GM23338 (cell line): ENCODE results near the gene SH2D4B. TPM values are rescaled to one million over a fixed set of nuclear protein-coding genes. Genes with fewer than 3 reads are reported as not detected.
A peak's percentile ranks its signal among the peaks of the same experiment; 100 is the strongest.

Source experiments
- ATAC-seq: fragments of 200-7000 bp; cut with Tn5 transposase; 3 replicates; pipeline ENCODE4 v1.9.1; 2020
- DNase-seq: peaks from one replicate; pipeline ENCODE4 v3.0.0-alpha.2; 2015; ENCODE audit warnings: low spot score
- H2AFZ ChIP-seq: fragments of 200-600 bp; sonication (generic); 2 replicates; pipeline ENCODE4 v1.8.0; 2016; ENCODE audit warnings: antibody characterized with exemption, mild to moderate bottlenecking, moderate library complexity
- H3F3A ChIP-seq: fragments of 200-600 bp; sonication (generic); replicated peaks from 2 replicates; pipeline ENCODE4 v1.8.0; 2017; ENCODE audit warnings: antibody characterized with exemption, mixed run types, low read depth
- H3K27ac ChIP-seq: fragments of 200-600 bp; sonication (generic); 2 replicates; pipeline ENCODE4 v1.6.1; 2016; ENCODE audit warnings: low read depth
- H3K27me3 ChIP-seq: fragments of 200-600 bp; sonication (generic); 2 replicates; pipeline ENCODE4 v1.8.0; 2016; ENCODE audit warnings: mild to moderate bottlenecking, mixed run types, moderate library complexity; ENCODE audit not compliant: insufficient read depth
- H3K36me3 ChIP-seq: fragments of 200-600 bp; sonication (generic); 2 replicates; pipeline ENCODE4 v1.8.0; 2016; ENCODE audit warnings: mild to moderate bottlenecking; ENCODE audit not compliant: insufficient read depth
- H3K4me1 ChIP-seq: fragments of 200-600 bp; sonication (generic); 2 replicates; pipeline ENCODE4 v1.8.0; 2016; ENCODE audit warnings: mild to moderate bottlenecking, moderate library complexity; ENCODE audit not compliant: insufficient read depth
- H3K4me2 ChIP-seq: fragments of 200-600 bp; sonication (generic); 2 replicates; pipeline ENCODE4 v1.7.1; 2017; ENCODE audit warnings: mixed run types
- H3K4me3 ChIP-seq: fragments of 200-600 bp; sonication (generic); 2 replicates; pipeline ENCODE4 v1.6.1; 2016; ENCODE audit warnings: mixed run types
- H3K79me2 ChIP-seq: fragments of 200-600 bp; sonication (generic); replicated peaks from 2 replicates; pipeline ENCODE4 v1.8.0; 2017; ENCODE audit warnings: mild to moderate bottlenecking; ENCODE audit not compliant: insufficient read depth
- H3K9me2 ChIP-seq: fragments of 200-600 bp; sonication (generic); 2 replicates; pipeline ENCODE4 v1.8.0; 2017; ENCODE audit not compliant: insufficient read depth
- H4K20me1 ChIP-seq: fragments of 200-600 bp; sonication (generic); replicated peaks from 2 replicates; pipeline ENCODE4 v1.8.0; 2017; ENCODE audit warnings: mild to moderate bottlenecking; ENCODE audit not compliant: insufficient read depth
- H3K27ac Mint-ChIP-seq: 2 replicates; pipeline ENCODE4 v1.8.0; 2020; ENCODE audit warnings: inconsistent platforms, mild to moderate bottlenecking, moderate library complexity, mixed read lengths
- H3K27me3 Mint-ChIP-seq: 3 replicates; pipeline ENCODE4 v1.8.0; 2022; ENCODE audit warnings: low read depth, mild to moderate bottlenecking, moderate library complexity, mixed read lengths, inconsistent platforms; ENCODE audit not compliant: insufficient read depth, poor library complexity
- H3K36me3 Mint-ChIP-seq: 3 replicates; pipeline ENCODE4 v1.8.0; 2021; ENCODE audit warnings: low read depth, mild to moderate bottlenecking, inconsistent platforms, moderate library complexity, mixed read lengths
- H3K4me1 Mint-ChIP-seq: 3 replicates; pipeline ENCODE4 v1.8.0; 2020; ENCODE audit warnings: mild to moderate bottlenecking, inconsistent platforms, mixed read lengths
- H3K4me3 Mint-ChIP-seq: 3 replicates; pipeline ENCODE4 v1.8.0; 2021; ENCODE audit warnings: moderate library complexity, mild to moderate bottlenecking, inconsistent platforms, mixed read lengths
- H3K9me3 Mint-ChIP-seq: 3 replicates; pipeline ENCODE4 v1.8.0; 2020; ENCODE audit warnings: moderate library complexity, mild to moderate bottlenecking, inconsistent platforms, mixed read lengths
- CTCF ChIP-seq, 2 experiments: fragments of 200-600 bp in 1 of 2; sonication (generic) in 1 of 2; conservative IDR thresholded peaks; 2 replicates each; pipeline versions ENCODE4 v1.5.1 to v1.6.1; 2016 to 2017; ENCODE audit warnings: antibody characterized with exemption in 2 of 2, low read depth in 2 of 2, mild to moderate bottlenecking in 2 of 2, moderate library complexity in 1 of 2
- ETS1 ChIP-seq: IDR thresholded peaks from 2 replicates; pipeline ENCODE4 v1.6.1; 2016; ENCODE audit warnings: antibody characterized with exemption
- EZH2phosphoT487 ChIP-seq: fragments of 200-600 bp; sonication (generic); IDR thresholded peaks from one replicate; pipeline ENCODE4 v1.8.1; 2018; ENCODE audit warnings: antibody characterized with exemption; ENCODE audit not compliant: unreplicated experiment
- REST ChIP-seq: IDR thresholded peaks from one replicate; pipeline ENCODE4 v1.6.1; 2018; ENCODE audit warnings: antibody characterized with exemption; ENCODE audit not compliant: unreplicated experiment
- ZNF114 ChIP-seq: fragments of 250-450 bp; sonication (Bioruptor Pico); IDR thresholded peaks from 2 replicates; pipeline ENCODE4 v1.5.0; 2020; ENCODE audit warnings: mild to moderate bottlenecking, moderate library complexity
- ZNF331 ChIP-seq: fragments of 250-450 bp; sonication (Bioruptor Pico); IDR thresholded peaks from 2 replicates; pipeline ENCODE4 v1.5.0; 2020; ENCODE audit warnings: low read depth, mild to moderate bottlenecking, moderate library complexity
- polyA plus RNA-seq: library from polyadenylated mRNA; unstranded; fragments of >200 nt; fragmentation: Nextera tagmentation; extraction: Ambion mirVana; gene quantifications from 2 replicates; pipeline ENCODE4 v1.2.1, GENCODE V29; 2016
- total RNA-seq: library from RNA; depleted of rRNA; stranded (reverse); fragments of >200 nt; shearing (Covaris generic); gene quantifications from 2 replicates; pipeline ENCODE4 v1.2.3, GENCODE V29; 2014

Gene SH2D4B
- total and polyA plus RNA-seq, 2 experiments from 2014 or later = 0.08 TPM; not detected in 1

- Histone ChIP-seq H3K79me2 (no peaks in the 10 kb centered on the region), H3K4me3 (no peak overlapping the region), H2AFZ (peak overlapping the region; percentile 70), H3K27ac (no peak overlapping the region), H3K4me2 (no peak overlapping the region), H3K9me2 (no peaks in the 10 kb centered on the region), H3K27me3 (no peaks in the 10 kb centered on the region), H3F3A (no peaks in the 10 kb centered on the region), H4K20me1 (no peaks in the 10 kb centered on the region), H3K36me3 (no peaks in the 10 kb centered on the region), H3K4me1 (no peaks in the 10 kb centered on the region)
- no peak overlapping the region for H3K27ac Mint-ChIP-seq
- no peak overlapping the region for H3K4me3 Mint-ChIP-seq
- DNase-seq (peak; percentile 85), ATAC-seq (peak; percentile 80)
- H3K9me3 Mint-ChIP-seq = no peaks in the 10 kb centered on the region; the same call in 2 of the 3 replicates
- TF ChIP-seq ZNF114 (CRISPR knock-in tag) (no peak), EZH2phosphoT487 (no peak), CTCF (conservative IDR thresholded peaks at IDR 0.05; ENCODE audit: low read depth in 2 of 2) (peak; percentile 74 to 81), REST (no peak)
- no peaks in the 10 kb centered on the region for H3K36me3 Mint-ChIP-seq
- H3K27me3 Mint-ChIP-seq = peaks cover 1% of the 10 kb centered on the region
- H3K4me1 Mint-ChIP-seq = peaks cover 8% of the 10 kb centered on the region
These were observed 58.9 kb downstream of the SH2D4B start for GRCh38 chr10:80596391-80597257.

- no peaks in the 10 kb centered on the region; the same call in 2 of the 3 replicates for H3K9me3 Mint-ChIP-seq
- TF ChIP-seq CTCF (conservative IDR thresholded peaks at IDR 0.05; ENCODE audit: low read depth in 2 of 2) (no peak), ETS1 (no peak), ZNF331 (CRISPR knock-in tag) (no peak)
These were observed 60.5 kb downstream of the SH2D4B start for GRCh38 chr10:80598084-80598798.

More at GRCh38 chr10:80598084-80598798, 60.5 kb downstream of the SH2D4B start:
- no peaks in the 10 kb centered on the region for H3K36me3 ChIP-seq
- no peaks in the 10 kb centered on the region for H3F3A ChIP-seq
- DNase-seq = no peak
- no peaks in the 10 kb centered on the region for H3K79me2 ChIP-seq
- no peak overlapping the region for H3K4me3 Mint-ChIP-seq
- no peak overlapping the region for H3K27ac Mint-ChIP-seq
- no peak overlapping the region for H3K27ac ChIP-seq
- H3K4me3 ChIP-seq = no peak overlapping the region
- H3K36me3 Mint-ChIP-seq = no peaks in the 10 kb centered on the region
- peaks cover 3% of the 10 kb centered on the region for H3K27me3 Mint-ChIP-seq
- no peaks in the 10 kb centered on the region for H3K4me1 ChIP-seq
- ATAC-seq = no peak
- no peak overlapping the region for H2AFZ ChIP-seq
- no peak overlapping the region for H3K4me2 ChIP-seq
- peaks cover 8% of the 10 kb centered on the region for H3K4me1 Mint-ChIP-seq
- H3K9me2 ChIP-seq = no peaks in the 10 kb centered on the region
- H3K27me3 ChIP-seq = no peaks in the 10 kb centered on the region
- no peaks in the 10 kb centered on the region for H4K20me1 ChIP-seq
